ENCODE results near the gene SLITRK3. TPM values are rescaled to one million over a fixed set of nuclear protein-coding genes. Genes with fewer than 3 reads are reported as not detected.

SLITRK3 gene
- polyA plus RNA-seq, 3 donors = not detected

DNA sequence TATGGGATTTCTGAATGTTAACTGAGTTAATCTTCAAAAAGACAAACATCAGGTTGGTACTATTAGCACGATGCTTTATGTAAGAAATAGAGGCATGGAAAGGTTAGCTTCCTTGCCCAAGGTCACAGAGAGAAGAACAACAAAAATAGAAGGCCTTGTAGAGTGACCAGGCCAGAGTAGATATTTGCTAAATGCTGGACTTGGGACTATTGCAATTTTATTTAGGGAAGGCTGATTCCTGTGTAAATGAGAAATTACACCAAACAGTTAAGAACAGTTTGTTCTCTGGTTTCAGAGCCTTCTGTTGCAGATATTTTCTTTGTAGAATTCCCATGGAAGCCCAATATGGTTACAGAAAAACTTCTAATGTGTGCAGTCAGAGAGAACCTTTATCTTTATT is 16.4 kb upstream of the SLITRK3 start:
- H3K9me3 Mint-ChIP-seq = no peaks in the 10 kb centered on the region
- WGBS (ENCODE audit: insufficient coverage) = no CpG with 5 or more reads among the region's 1 CpG

DNA sequence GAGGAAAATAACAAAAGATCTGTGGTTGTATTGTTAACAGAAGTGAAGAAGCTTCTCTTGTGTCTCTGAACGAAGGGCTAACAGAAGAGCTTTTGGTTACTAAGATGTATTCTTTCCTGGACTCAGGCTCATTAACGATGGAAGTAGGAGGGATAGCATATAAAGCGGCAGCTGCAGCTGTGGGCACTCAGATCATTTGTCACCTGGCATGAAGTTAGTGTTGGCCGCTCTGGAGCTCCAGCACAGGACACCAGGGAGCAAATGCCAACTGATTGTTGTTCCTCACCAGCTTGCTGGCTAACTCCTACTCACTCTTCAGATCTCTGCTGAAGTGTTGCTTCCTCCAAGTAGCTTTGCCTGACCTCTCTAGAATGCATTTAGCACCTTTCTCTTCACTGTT is 15.5 kb upstream of the SLITRK3 start:
- Histone ChIP-seq H4K20me1 (ENCODE audit: insufficient read depth, low read length) (no peaks in the 10 kb centered on the region), H3K4me3 (replicated peaks in 1 of 3; ENCODE audit: low read depth in 2 of 3, low read length in 3 of 3) (no peak overlapping the region), H3K27me3 (ENCODE audit: control insufficient read depth in 2 of 2, insufficient read depth in 2 of 2, low read length in 2 of 2) (no peaks in the 10 kb centered on the region), H3K9ac (ENCODE audit: insufficient read depth, low read length, poor library complexity, severe bottlenecking) (no peak overlapping the region), H3K36me3 (replicated peaks in 1 of 2; ENCODE audit: control insufficient read depth in 1 of 2, insufficient read depth in 2 of 2, low read length in 2 of 2) (no peaks in the 10 kb centered on the region), H2AFZ (ENCODE audit: insufficient read depth, low read depth, low read length, poor library complexity, severe bottlenecking) (no peak overlapping the region), H3K79me2 (ENCODE audit: insufficient read depth, low read length) (no peaks in the 10 kb centered on the region), H3K27ac (ENCODE audit: low read depth in 1 of 2, low read length in 2 of 2) (no peak overlapping the region), H3K9me3 (replicated peaks in 1 of 2; ENCODE audit: control insufficient read depth in 1 of 2, insufficient read depth in 1 of 2, low read length in 2 of 2) (no peaks in the 10 kb centered on the region), H3K4me1 (ENCODE audit: control insufficient read depth in 1 of 2, insufficient read depth in 2 of 2, low read length in 2 of 2) (no peaks in the 10 kb centered on the region), H3K4me2 (replicated peaks; ENCODE audit: extremely low read depth, low read length, poor library complexity, severe bottlenecking) (no peak overlapping the region)
- no peak overlapping the region for H3K27ac Mint-ChIP-seq
- TF ChIP-seq, protein P1, sequence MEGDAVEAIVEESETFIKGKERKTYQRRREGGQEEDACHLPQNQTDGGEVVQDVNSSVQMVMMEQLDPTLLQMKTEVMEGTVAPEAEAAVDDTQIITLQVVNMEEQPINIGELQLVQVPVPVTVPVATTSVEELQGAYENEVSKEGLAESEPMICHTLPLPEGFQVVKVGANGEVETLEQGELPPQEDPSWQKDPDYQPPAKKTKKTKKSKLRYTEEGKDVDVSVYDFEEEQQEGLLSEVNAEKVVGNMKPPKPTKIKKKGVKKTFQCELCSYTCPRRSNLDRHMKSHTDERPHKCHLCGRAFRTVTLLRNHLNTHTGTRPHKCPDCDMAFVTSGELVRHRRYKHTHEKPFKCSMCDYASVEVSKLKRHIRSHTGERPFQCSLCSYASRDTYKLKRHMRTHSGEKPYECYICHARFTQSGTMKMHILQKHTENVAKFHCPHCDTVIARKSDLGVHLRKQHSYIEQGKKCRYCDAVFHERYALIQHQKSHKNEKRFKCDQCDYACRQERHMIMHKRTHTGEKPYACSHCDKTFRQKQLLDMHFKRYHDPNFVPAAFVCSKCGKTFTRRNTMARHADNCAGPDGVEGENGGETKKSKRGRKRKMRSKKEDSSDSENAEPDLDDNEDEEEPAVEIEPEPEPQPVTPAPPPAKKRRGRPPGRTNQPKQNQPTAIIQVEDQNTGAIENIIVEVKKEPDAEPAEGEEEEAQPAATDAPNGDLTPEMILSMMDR (IDR thresholded peaks at IDR 0.05) = no peak
- no peaks in the 10 kb centered on the region for H3K9me3 Mint-ChIP-seq
- no peak overlapping the region for H3K4me3 Mint-ChIP-seq
- DNase-seq = no peak
- intact Hi-C loops (cut with micrococcal nuclease) = no loop called here
- H3K36me3 Mint-ChIP-seq = no peaks in the 10 kb centered on the region
- peaks cover 3 to 7% (median 4%) of the 10 kb centered on the region in 3 donors for H3K27me3 Mint-ChIP-seq (ENCODE audit: low read depth in 3 of 3)
- 90% methylated on average over 2 of the region's 4 CpGs for WGBS (ENCODE audit: insufficient coverage)
- peaks cover 4% of the 10 kb centered on the region for H3K4me1 Mint-ChIP-seq

More for the DNA sequence above, 16.4 kb upstream of the SLITRK3 start:
- Mint-ChIP-seq H3K27ac (no peak overlapping the region), H3K27me3 (ENCODE audit: low read depth in 3 of 3) (peaks cover 1 to 4% (median 3%) of the 10 kb centered on the region in 3 donors), H3K4me3 (no peak overlapping the region), H3K36me3 (no peaks in the 10 kb centered on the region), H3K4me1 (no peaks in the 10 kb centered on the region)
- Histone ChIP-seq H3K36me3 (replicated peaks in 1 of 2; ENCODE audit: control insufficient read depth in 1 of 2, insufficient read depth in 2 of 2, low read length in 2 of 2) (no peaks in the 10 kb centered on the region), H3K4me3 (replicated peaks in 1 of 3; ENCODE audit: low read depth in 2 of 3, low read length in 3 of 3) (no peak overlapping the region), H4K20me1 (ENCODE audit: insufficient read depth, low read length) (no peaks in the 10 kb centered on the region), H3K27ac (ENCODE audit: low read depth in 1 of 2, low read length in 2 of 2) (no peak overlapping the region), H3K27me3 (ENCODE audit: control insufficient read depth in 2 of 2, insufficient read depth in 2 of 2, low read length in 2 of 2) (no peaks in the 10 kb centered on the region), H3K9ac (ENCODE audit: insufficient read depth, low read length, poor library complexity, severe bottlenecking) (no peak overlapping the region), H3K4me2 (replicated peaks; ENCODE audit: extremely low read depth, low read length, poor library complexity, severe bottlenecking) (no peak overlapping the region), H3K4me1 (ENCODE audit: control insufficient read depth in 1 of 2, insufficient read depth in 2 of 2, low read length in 2 of 2) (no peaks in the 10 kb centered on the region), H3K9me3 (replicated peaks in 1 of 2; ENCODE audit: control insufficient read depth in 1 of 2, insufficient read depth in 1 of 2, low read length in 2 of 2) (no peaks in the 10 kb centered on the region), H3K79me2 (ENCODE audit: insufficient read depth, low read length) (no peaks in the 10 kb centered on the region), H2AFZ (ENCODE audit: insufficient read depth, low read depth, low read length, poor library complexity, severe bottlenecking) (no peak overlapping the region)
- DNase-seq = no peak
- TF ChIP-seq, protein P1 (IDR thresholded peaks at IDR 0.05) = no peak
- intact Hi-C loops (cut with micrococcal nuclease) = no loop called here
